Left lung (tissue), 10 donors: Measurements from ENCODE around the gene DHX35. TPM values are rescaled to one million over a fixed set of nuclear protein-coding genes. Genes with fewer than 3 reads are reported as not detected.

Experiments used
- ATAC-seq: fragments of 200-7000 bp; cut with Tn5 transposase; one replicate; pipeline ENCODE4 v1.9.1; 2020; ENCODE audit warnings: moderate library complexity
- DNase-seq, 4 donors: peaks; one replicate each; pipeline ENCODE4 v3.0.0-alpha.2; 2013 to 2020
- H3K27ac ChIP-seq, 2 donors: fragments of 200-600 bp; sonication (generic) in 1 of 2; one replicate each; pipeline versions ENCODE4 v1.5.0 to v1.8.0; 2020 to 2021
- H3K27me3 ChIP-seq, 2 donors: fragments of 200-600 bp; sonication (generic) in 1 of 2; one replicate each; pipeline versions ENCODE4 v1.5.0 to v1.8.0; 2020 to 2021
- H3K36me3 ChIP-seq, 2 donors: fragments of 200-600 bp; sonication (generic) in 1 of 2; one replicate each; pipeline versions ENCODE4 v1.5.0 to v1.8.0; 2020 to 2021
- H3K4me1 ChIP-seq, 2 donors: fragments of 200-600 bp; one replicate each; pipeline ENCODE4 v1.8.0; 2021
- H3K4me3 ChIP-seq, 2 donors: fragments of 200-600 bp; sonication (generic) in 1 of 2; one replicate each; pipeline versions ENCODE4 v1.5.0 to v1.8.0; 2020 to 2021; ENCODE audit warnings: mild to moderate bottlenecking in 1 of 2
- H3K9me3 ChIP-seq, 2 donors: fragments of 200-600 bp; sonication (generic) in 1 of 2; one replicate each; pipeline versions ENCODE4 v1.5.0 to v1.8.0; 2020 to 2021
- intact Hi-C, 2 donors: fragments of 100-400 bp; cut with DNase I; formaldehyde crosslinking; loops; one replicate each; pipeline versions ENCODE4 v1.11.2 to v1.14.2; 2022
- polyA plus RNA-seq, 6 donors: library from polyadenylated mRNA; unstranded; fragments of 120-200 nt; gene quantifications; one replicate each; pipeline ENCODE4 v1.2.1, GENCODE V29; 2013; ENCODE audit not compliant: insufficient read length in 6 of 6
- total RNA-seq, 2 donors: library from RNA; stranded (reverse); fragmentation: NEBNext Ultra II Directional; extraction: Animal tissue kit (Norgen Biotek cat#: 25700); gene quantifications; one replicate each; pipeline ENCODE4 v1.2.1, GENCODE V29; 2021
- TF ChIP-seq, protein P1 (sequence below), 2 donors: fragments of 200-600 bp; sonication (generic) in 1 of 2; IDR thresholded peaks; one replicate each; pipeline versions ENCODE4 v1.5.0 to v1.8.0; 2021; ENCODE audit warnings: antibody characterized with exemption in 2 of 2
- donor health status: DM: no; HTN: yes; CAD: no.
- donor health status: DM: no; HTN: no; CAD: no.

DHX35 gene
- total and polyA plus RNA-seq, 8 donors: 7.5 to 17.7 (median 16.4) TPM

GRCh38 chr20:39069976-39070375 lies 107.8 kb downstream of the DHX35 start:
- no peak for DNase-seq
- intact Hi-C loops: no loop called here
- H3K4me3 ChIP-seq: no peak overlapping the region
- H3K9me3 ChIP-seq: peaks cover 0 to 5% of the 10 kb centered on the region in 2 donors
- no peak for ATAC-seq
- TF ChIP-seq, protein P1, sequence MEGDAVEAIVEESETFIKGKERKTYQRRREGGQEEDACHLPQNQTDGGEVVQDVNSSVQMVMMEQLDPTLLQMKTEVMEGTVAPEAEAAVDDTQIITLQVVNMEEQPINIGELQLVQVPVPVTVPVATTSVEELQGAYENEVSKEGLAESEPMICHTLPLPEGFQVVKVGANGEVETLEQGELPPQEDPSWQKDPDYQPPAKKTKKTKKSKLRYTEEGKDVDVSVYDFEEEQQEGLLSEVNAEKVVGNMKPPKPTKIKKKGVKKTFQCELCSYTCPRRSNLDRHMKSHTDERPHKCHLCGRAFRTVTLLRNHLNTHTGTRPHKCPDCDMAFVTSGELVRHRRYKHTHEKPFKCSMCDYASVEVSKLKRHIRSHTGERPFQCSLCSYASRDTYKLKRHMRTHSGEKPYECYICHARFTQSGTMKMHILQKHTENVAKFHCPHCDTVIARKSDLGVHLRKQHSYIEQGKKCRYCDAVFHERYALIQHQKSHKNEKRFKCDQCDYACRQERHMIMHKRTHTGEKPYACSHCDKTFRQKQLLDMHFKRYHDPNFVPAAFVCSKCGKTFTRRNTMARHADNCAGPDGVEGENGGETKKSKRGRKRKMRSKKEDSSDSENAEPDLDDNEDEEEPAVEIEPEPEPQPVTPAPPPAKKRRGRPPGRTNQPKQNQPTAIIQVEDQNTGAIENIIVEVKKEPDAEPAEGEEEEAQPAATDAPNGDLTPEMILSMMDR (IDR thresholded peaks at IDR 0.05): no peak
- no peaks in the 10 kb centered on the region for H3K4me1 ChIP-seq
- H3K27me3 ChIP-seq: peaks cover 0 to 22% of the 10 kb centered on the region in 2 donors
- H3K36me3 ChIP-seq: no peaks in the 10 kb centered on the region
- no peak overlapping the region for H3K27ac ChIP-seq

GRCh38 chr20:39070484-39071231 lies 108.5 kb downstream of the DHX35 start:
- H3K4me3 ChIP-seq: no peak overlapping the region
- H3K9me3 ChIP-seq: peaks cover 0 to 5% of the 10 kb centered on the region in 2 donors
- TF ChIP-seq, protein P1 (IDR thresholded peaks at IDR 0.05): no peak
- ATAC-seq (no peak), DNase-seq (no peak)
- intact Hi-C loops: no loop called here
- H3K36me3 ChIP-seq: no peaks in the 10 kb centered on the region
- no peaks in the 10 kb centered on the region for H3K4me1 ChIP-seq
- H3K27ac ChIP-seq: no peak overlapping the region
- H3K27me3 ChIP-seq: peaks cover 0 to 22% of the 10 kb centered on the region in 2 donors

DNA sequence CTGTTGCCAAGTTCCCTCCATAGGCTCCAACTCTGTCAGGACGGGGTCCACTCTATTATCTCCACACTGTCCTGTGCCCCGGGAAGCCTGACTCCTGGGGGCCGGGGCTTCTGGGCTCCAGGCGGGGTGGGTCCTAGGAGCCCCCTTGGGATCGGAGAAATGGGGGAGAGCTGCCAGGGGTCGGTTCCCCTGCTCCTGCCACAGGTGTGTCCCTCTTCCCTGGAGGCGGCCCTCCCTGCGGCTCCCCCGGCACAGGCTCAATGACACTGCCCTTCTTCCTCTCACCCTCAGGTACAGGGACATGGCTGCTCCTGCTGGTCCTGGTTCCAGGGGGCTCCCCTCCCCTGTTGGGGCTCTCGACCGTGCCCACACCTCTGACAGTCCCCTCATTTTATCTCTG lies 110.0 kb downstream of the DHX35 start:
- ATAC-seq (no peak), DNase-seq (no peak)
- peaks cover 0 to 23% of the 10 kb centered on the region in 2 donors for H3K27me3 ChIP-seq
- peaks cover 0 to 5% of the 10 kb centered on the region in 2 donors for H3K9me3 ChIP-seq
- H3K4me3 ChIP-seq: no peak overlapping the region
- H3K27ac ChIP-seq: no peak overlapping the region
- H3K4me1 ChIP-seq: no peaks in the 10 kb centered on the region
- intact Hi-C loops: no loop called here
- TF ChIP-seq, protein P1 (IDR thresholded peaks at IDR 0.05): no peak
- H3K36me3 ChIP-seq: no peaks in the 10 kb centered on the region

DNA sequence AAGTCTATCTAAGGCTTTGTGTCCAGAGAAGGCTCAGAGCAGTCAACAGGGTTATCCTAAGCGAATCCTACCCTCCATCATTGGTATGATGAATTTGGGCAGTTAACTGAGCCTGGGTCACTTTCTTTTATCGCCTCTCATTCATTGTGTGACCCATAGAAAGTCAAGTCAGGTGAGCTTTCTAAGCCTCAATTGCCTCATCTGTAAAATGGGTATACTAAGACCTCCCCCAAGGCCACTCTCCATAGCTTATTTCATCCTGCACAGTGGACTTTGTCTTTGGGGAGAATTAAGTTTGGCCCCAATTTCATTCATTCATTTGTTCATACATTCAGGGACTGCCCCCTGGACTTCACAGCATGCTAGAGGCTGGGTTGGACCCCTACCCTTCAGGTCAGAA lies 110.5 kb downstream of the DHX35 start:
- Histone ChIP-seq H3K4me1 (no peaks in the 10 kb centered on the region), H3K36me3 (no peaks in the 10 kb centered on the region), H3K4me3 (no peak overlapping the region), H3K9me3 (peaks cover 0 to 5% of the 10 kb centered on the region in 2 donors), H3K27ac (no peak overlapping the region), H3K27me3 (peaks cover 0 to 28% of the 10 kb centered on the region in 2 donors)
- TF ChIP-seq, protein P1 (IDR thresholded peaks at IDR 0.05): no peak
- DNase-seq: no peak
- ATAC-seq: no peak
- intact Hi-C loops: no loop called here

DNA sequence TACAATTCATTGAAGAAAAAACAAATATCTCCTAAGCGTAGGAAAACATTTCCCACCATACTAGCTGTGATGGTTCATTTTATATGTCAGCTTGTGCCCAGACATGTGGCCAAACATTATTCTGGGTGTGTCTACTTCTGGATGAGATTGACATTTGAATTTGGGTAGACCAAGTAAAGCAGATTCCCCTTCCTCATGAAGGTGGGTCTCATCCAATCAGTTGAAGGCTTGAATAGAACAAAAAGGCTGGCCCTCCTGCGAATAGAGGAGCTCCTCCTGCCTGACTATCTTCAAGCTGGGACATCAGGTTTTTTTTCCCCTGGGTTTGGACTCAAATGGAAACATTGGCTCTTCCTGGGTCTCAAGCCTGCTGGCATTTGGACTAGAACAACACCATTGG lies 113.6 kb downstream of the DHX35 start:
- Histone ChIP-seq H3K27ac (no peak overlapping the region), H3K4me1 (no peaks in the 10 kb centered on the region), H3K4me3 (no peak overlapping the region), H3K27me3 (peaks cover 0 to 26% of the 10 kb centered on the region in 2 donors), H3K36me3 (no peaks in the 10 kb centered on the region), H3K9me3 (no peaks in the 10 kb centered on the region)
- intact Hi-C loops: no loop called here
- ATAC-seq: no peak
- TF ChIP-seq, protein P1 (IDR thresholded peaks at IDR 0.05): no peak
- DNase-seq: no peak
